Fibroblast of lung (primary cell): ENCODE measurements around the gene PLEKHM2. TPM values are rescaled to one million over a fixed set of nuclear protein-coding genes. Genes with fewer than 3 reads are reported as not detected.

Source experiments
- DNase-seq, 2 donors: peaks; one replicate each; pipeline versions ENCODE4 v3.0.0 to v3.0.0-alpha.2; 2010; ENCODE audit warnings: low read depth in 2 of 2
- H2AFZ ChIP-seq: 2 replicates; pipeline ENCODE4 v1.5.1; 2012; ENCODE audit warnings: low read length, control low read depth, inconsistent platforms
- H3K27ac ChIP-seq: 2 replicates; pipeline ENCODE4 v1.5.1; 2011; ENCODE audit warnings: low read length, control low read depth; ENCODE audit not compliant: insufficient read depth
- H3K27me3 ChIP-seq: 2 replicates; pipeline ENCODE4 v1.5.1; 2011; ENCODE audit warnings: mild to moderate bottlenecking, low read length; ENCODE audit not compliant: control insufficient read depth, insufficient read depth
- H3K36me3 ChIP-seq: 2 replicates; pipeline ENCODE4 v1.5.1; 2011; ENCODE audit warnings: low read length; ENCODE audit not compliant: control insufficient read depth, insufficient read depth
- H3K4me1 ChIP-seq: 2 replicates; pipeline ENCODE4 v1.5.1; 2011; ENCODE audit warnings: low read length; ENCODE audit not compliant: control insufficient read depth, insufficient read depth; ENCODE audit errors: extremely low read depth
- H3K4me2 ChIP-seq: 2 replicates; pipeline ENCODE4 v1.5.1; 2011; ENCODE audit warnings: low read length, control low read depth; ENCODE audit not compliant: insufficient read depth; ENCODE audit errors: extremely low read depth
- H3K4me3 ChIP-seq, 4 experiments: fragments of 200-600 bp in 1 of 4; sonication (generic) in 1 of 4; replicated peaks in 1 of 4; 2 replicates each; pipeline ENCODE4 v1.5.1; 2011 to 2016; ENCODE audit warnings: low read length in 4 of 4, low read depth in 3 of 4, mild to moderate bottlenecking in 3 of 4, control low read depth in 2 of 4, inconsistent platforms in 1 of 4, mixed read lengths in 1 of 4; ENCODE audit not compliant: insufficient read depth in 1 of 4; ENCODE audit errors: control extremely low read depth in 1 of 4
- H3K79me2 ChIP-seq: 2 replicates; pipeline ENCODE4 v1.5.1; 2012; ENCODE audit warnings: mild to moderate bottlenecking, low read length, inconsistent platforms; ENCODE audit not compliant: control insufficient read depth, insufficient read depth
- H3K9ac ChIP-seq: 2 replicates; pipeline ENCODE4 v1.5.1; 2011; ENCODE audit warnings: mild to moderate bottlenecking, low read length, control low read depth; ENCODE audit not compliant: insufficient read depth
- H3K9me3 ChIP-seq: 2 replicates; pipeline ENCODE4 v1.5.1; 2012; ENCODE audit warnings: low read depth, low read length; ENCODE audit not compliant: control insufficient read depth, insufficient read depth
- H4K20me1 ChIP-seq: 2 replicates; pipeline ENCODE4 v1.5.1; 2011; ENCODE audit warnings: low read length; ENCODE audit not compliant: control insufficient read depth, insufficient read depth; ENCODE audit errors: extremely low read depth
- EZH2 ChIP-seq: IDR thresholded peaks from 2 replicates; pipeline ENCODE4 v1.5.1; 2012; ENCODE audit warnings: low read length, control low read depth, mild to moderate bottlenecking; ENCODE audit errors: missing control alignments
- polyA plus RNA-seq, 2 donors: library from polyadenylated mRNA; depleted of rRNA in 1 of 2; stranded (reverse) in 1 of 2; unstranded in 1 of 2; fragments of >200 nt; gene quantifications; 2 replicates each; pipeline ENCODE4 v1.2.1, GENCODE V29; 2011 to 2012; ENCODE audit warnings: missing spikeins in 1 of 2
- total RNA-seq: library from RNA; depleted of rRNA; stranded (reverse); fragments of >200 nt; gene quantifications from 2 replicates; pipeline ENCODE4 v1.2.1, GENCODE V29; 2014
- TF ChIP-seq, protein P1 (sequence below), 2 donors: IDR thresholded peaks in 1 of 2; conservative IDR thresholded peaks in 1 of 2; 1 replicate in 1 of 2; 2 replicates in 1 of 2; pipeline ENCODE4 v1.5.1; 2011 to 2012; ENCODE audit warnings: low read length in 2 of 2, control low read depth in 1 of 2, inconsistent platforms in 1 of 2, low read depth in 1 of 2, mild to moderate bottlenecking in 1 of 2

PLEKHM2 gene
- total and polyA plus RNA-seq, 2 donors (not counting 1 experiment from before 2014, with no cell fraction given), result 27.3 to 94.6 TPM

DNA sequence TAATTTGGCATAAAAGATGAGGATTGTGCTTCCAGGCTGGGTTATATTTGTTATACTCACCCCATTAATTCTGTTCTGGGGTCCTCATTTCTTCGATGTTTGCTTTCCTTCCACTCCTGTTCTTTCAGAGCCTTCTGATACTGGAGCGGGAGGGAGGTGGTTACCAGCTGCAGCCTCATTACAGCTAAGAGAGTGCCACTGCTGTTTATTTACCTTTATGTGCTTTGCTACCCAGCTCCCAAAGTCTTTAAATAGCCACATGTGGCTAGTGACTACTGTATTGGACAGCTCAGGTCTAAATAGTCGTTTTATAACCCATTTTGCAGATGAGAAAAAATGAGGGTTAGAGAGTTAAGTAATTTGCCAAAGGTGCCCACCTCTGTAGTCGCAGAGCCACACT lies 25.1 kb downstream of the PLEKHM2 start:
- no peak overlapping the region for H3K9ac ChIP-seq
- H4K20me1 ChIP-seq, result no peaks in the 10 kb centered on the region
- H3K9me3 ChIP-seq, result no peaks in the 10 kb centered on the region
- H3K4me3 ChIP-seq, result no peak overlapping the region
- no peak for TF ChIP-seq EZH2
- TF ChIP-seq, protein P1, sequence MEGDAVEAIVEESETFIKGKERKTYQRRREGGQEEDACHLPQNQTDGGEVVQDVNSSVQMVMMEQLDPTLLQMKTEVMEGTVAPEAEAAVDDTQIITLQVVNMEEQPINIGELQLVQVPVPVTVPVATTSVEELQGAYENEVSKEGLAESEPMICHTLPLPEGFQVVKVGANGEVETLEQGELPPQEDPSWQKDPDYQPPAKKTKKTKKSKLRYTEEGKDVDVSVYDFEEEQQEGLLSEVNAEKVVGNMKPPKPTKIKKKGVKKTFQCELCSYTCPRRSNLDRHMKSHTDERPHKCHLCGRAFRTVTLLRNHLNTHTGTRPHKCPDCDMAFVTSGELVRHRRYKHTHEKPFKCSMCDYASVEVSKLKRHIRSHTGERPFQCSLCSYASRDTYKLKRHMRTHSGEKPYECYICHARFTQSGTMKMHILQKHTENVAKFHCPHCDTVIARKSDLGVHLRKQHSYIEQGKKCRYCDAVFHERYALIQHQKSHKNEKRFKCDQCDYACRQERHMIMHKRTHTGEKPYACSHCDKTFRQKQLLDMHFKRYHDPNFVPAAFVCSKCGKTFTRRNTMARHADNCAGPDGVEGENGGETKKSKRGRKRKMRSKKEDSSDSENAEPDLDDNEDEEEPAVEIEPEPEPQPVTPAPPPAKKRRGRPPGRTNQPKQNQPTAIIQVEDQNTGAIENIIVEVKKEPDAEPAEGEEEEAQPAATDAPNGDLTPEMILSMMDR (conservative IDR thresholded peaks at IDR 0.05 in 1 of 2, IDR thresholded peaks at IDR 0.05 in 1 of 2; ENCODE audit: low read depth in 1 of 2, low read length in 2 of 2), result no peak
- H3K4me2 ChIP-seq, result no peak overlapping the region
- no peaks in the 10 kb centered on the region for H3K27me3 ChIP-seq
- no peak overlapping the region for H2AFZ ChIP-seq
- peaks cover 2% of the 10 kb centered on the region for H3K36me3 ChIP-seq
- no peak overlapping the region for H3K27ac ChIP-seq
- peaks cover 4% of the 10 kb centered on the region for H3K4me1 ChIP-seq
- H3K79me2 ChIP-seq, result peaks cover 41% of the 10 kb centered on the region
- no peak for DNase-seq

DNA sequence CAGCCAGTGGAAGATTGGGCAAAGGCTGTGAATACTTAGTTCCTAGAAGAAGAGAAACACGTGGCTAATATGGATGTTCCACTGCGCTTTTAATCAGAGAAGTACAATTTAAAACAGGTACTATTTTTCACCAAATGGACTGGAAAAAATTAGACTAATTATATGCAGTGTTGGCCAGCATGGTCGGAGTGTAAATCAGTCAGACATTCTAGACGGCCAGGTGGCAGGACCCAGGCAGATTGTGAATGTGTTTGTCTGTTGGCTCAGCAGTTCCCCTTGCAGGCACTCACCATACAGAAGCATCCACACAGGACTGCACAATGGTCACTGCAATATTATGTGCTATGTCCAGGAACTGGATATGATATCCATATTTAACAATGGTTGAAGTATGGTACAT lies 28.0 kb downstream of the PLEKHM2 start:
- H3K79me2 ChIP-seq, result peaks cover 21% of the 10 kb centered on the region
- H3K4me2 ChIP-seq, result no peak overlapping the region
- H2AFZ ChIP-seq, result no peak overlapping the region
- H3K27me3 ChIP-seq, result no peaks in the 10 kb centered on the region
- H3K9ac ChIP-seq, result no peak overlapping the region
- peaks cover 6% of the 10 kb centered on the region for H3K36me3 ChIP-seq
- no peak for TF ChIP-seq EZH2
- TF ChIP-seq, protein P1 (conservative IDR thresholded peaks at IDR 0.05 in 1 of 2, IDR thresholded peaks at IDR 0.05 in 1 of 2; ENCODE audit: low read depth in 1 of 2, low read length in 2 of 2), result no peak
- H3K9me3 ChIP-seq, result no peaks in the 10 kb centered on the region
- no peak overlapping the region for H3K27ac ChIP-seq
- no peaks in the 10 kb centered on the region for H4K20me1 ChIP-seq
- no peak for DNase-seq
- H3K4me3 ChIP-seq, result no peak overlapping the region
- H3K4me1 ChIP-seq, result peaks cover 6% of the 10 kb centered on the region

DNA sequence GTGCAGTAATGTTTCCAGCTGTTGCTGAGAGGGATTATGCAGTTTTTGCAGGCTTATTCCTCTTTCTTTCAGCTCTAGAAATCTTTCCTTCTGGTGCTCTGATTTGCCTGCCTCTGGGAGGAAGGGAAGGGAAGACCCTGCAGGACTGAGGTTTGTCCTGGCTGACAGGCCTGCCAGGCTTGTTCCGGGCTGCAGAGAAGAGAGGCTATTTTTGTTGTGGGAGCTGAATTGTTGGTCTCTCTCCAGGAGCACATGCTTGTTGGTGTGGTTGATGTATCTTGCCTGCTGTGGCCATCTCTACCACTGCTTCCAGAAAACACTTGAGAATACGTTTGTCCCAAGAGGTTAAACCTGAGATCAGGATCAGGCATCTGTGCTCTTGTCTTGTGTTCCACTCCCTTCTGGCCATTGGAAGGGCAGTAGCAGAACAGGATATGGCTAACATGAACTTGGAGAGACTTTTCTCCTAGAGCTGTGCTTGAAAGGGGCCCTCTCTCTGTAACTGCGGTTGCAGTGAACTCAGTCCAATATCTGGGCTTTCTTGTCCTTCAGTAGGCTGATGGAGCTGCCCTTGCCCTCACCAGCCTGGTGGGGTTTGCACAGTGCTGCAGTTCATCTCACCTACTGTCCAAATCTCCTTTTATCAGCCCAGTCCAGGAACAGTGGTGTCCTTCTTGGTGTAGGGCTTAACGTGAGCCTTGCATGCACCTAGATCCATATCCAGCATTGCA lies 30.5 kb downstream of the PLEKHM2 start:
- no peak overlapping the region for H2AFZ ChIP-seq
- peak; percentile 66 to 96 for DNase-seq
- peak overlapping the region; percentile 46 for H3K27ac ChIP-seq
- H4K20me1 ChIP-seq, result no peaks in the 10 kb centered on the region
- peaks cover 19% of the 10 kb centered on the region for H3K36me3 ChIP-seq
- H3K4me2 ChIP-seq, result no peak overlapping the region
- H3K27me3 ChIP-seq, result no peaks in the 10 kb centered on the region
- no peak overlapping the region for H3K4me3 ChIP-seq
- TF ChIP-seq EZH2, result no peak
- TF ChIP-seq, protein P1 (conservative IDR thresholded peaks at IDR 0.05 in 1 of 2, IDR thresholded peaks at IDR 0.05 in 1 of 2; ENCODE audit: low read depth in 1 of 2, low read length in 2 of 2), result no peak
- peaks cover 6% of the 10 kb centered on the region for H3K4me1 ChIP-seq
- peaks cover 9% of the 10 kb centered on the region for H3K79me2 ChIP-seq
- peak overlapping the region; percentile 14 for H3K9ac ChIP-seq
- no peaks in the 10 kb centered on the region for H3K9me3 ChIP-seq
